ENCODE data around the gene CDPF1. TPM values are rescaled to one million over a fixed set of nuclear protein-coding genes. Genes with fewer than 3 reads are reported as not detected.

Gene CDPF1
- total and polyA plus RNA-seq, 2 donors (not counting 3 experiments of a cell fraction or from before 2014, with no cell fraction given) = 9.7 to 9.9 TPM

DNA sequence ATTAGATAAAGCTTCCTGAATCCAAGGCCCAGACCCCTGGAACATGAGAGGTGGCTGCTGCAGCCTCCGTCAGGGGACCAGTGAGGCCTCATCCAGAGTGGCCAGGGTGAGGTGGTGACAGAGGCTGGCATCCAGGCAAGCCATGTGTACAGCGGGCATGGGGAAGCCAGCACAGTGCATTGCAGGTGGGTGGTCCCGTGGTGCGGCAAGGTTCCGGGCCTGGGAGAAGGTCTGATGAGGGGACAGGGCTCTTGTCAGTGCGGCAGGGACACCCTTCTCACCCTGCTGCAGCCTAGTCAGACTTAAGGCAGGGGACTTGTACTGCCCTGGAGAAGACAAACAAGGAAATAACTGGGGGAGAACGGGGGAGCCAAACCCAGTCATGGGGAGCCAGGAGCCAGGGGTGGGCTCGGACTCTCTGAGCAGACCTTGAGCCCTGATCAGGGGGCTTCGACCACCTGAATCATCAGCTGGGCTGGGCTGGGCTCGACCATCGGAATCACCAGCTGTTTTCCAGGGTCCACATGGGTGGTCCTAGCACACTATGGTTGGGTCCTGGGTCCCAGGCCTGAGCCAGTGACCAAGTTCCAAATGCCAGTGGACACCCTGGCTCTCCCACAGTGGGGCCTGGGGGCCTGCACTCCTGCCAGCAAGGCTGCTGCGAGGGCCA lies 22.8 kb upstream of the CDPF1 start:
- ChIA-PET POLR2A (no interaction called here), CTCF (interaction anchor here (1.1 kb wide), 1 partner anchor 10 kb away, joined by 3 read pairs; the partner anchor contains the start of gene PKDREJ)
- Histone ChIP-seq H3K9ac (replicated peaks; ENCODE audit: extremely low read depth, insufficient read depth, low read length) (no peak overlapping the region), H3K36me3 (ENCODE audit: control insufficient read depth in 2 of 2, extremely low read depth in 1 of 2, insufficient read depth in 2 of 2, low read length in 2 of 2) (peaks cover 4 to 22% of the 10 kb centered on the region in 2 experiments), H3K9me3 (replicated peaks; ENCODE audit: control insufficient read depth, insufficient read depth, low read length) (no peaks in the 10 kb centered on the region), H3K27me3 (ENCODE audit: control insufficient read depth in 2 of 2, insufficient read depth in 2 of 2, low read length in 2 of 2) (no peaks in the 10 kb centered on the region), H3K4me2 (ENCODE audit: insufficient read depth, low read length) (no peak overlapping the region), H4K20me1 (replicated peaks; ENCODE audit: control insufficient read depth, extremely low read depth, insufficient read depth, low read length) (no peaks in the 10 kb centered on the region), H3K4me3 (replicated peaks in 1 of 3; ENCODE audit: insufficient read depth in 1 of 3, low read depth in 1 of 3, low read length in 3 of 3) (no peak overlapping the region), H3K9me1 (replicated peaks; ENCODE audit: control insufficient read depth, extremely low read depth, insufficient read depth, low read length) (no peaks in the 10 kb centered on the region), H2AFZ (ENCODE audit: low read depth, low read length) (no peak overlapping the region), H3K4me1 (ENCODE audit: control insufficient read depth, extremely low read depth, insufficient read depth, low read length) (peaks cover 16% of the 10 kb centered on the region), H3K27ac (ENCODE audit: insufficient read depth, low read depth, low read length) (no peak overlapping the region), H3K79me2 (ENCODE audit: control insufficient read depth, insufficient read depth, low read length) (peaks cover 9% of the 10 kb centered on the region)
- dilution Hi-C loops (cut with MboI; ENCODE audit: extremely low pct_ligation_motif_present, low sequenced_read_pairs) (no loop called here), intact Hi-C loops (cut with micrococcal nuclease) (no loop called here)
- FAIRE-seq = no peak
- no peak for TF ChIP-seq JUN (IDR thresholded peaks at IDR 0.05; ENCODE audit: borderline replicate concordance, insufficient read depth, insufficient read length, low read depth)
- TF ChIP-seq POLR2AphosphoS5 (IDR thresholded peaks at IDR 0.05; ENCODE audit: insufficient read depth, low read depth, low read length) = no peak
- TF ChIP-seq, protein P1, sequence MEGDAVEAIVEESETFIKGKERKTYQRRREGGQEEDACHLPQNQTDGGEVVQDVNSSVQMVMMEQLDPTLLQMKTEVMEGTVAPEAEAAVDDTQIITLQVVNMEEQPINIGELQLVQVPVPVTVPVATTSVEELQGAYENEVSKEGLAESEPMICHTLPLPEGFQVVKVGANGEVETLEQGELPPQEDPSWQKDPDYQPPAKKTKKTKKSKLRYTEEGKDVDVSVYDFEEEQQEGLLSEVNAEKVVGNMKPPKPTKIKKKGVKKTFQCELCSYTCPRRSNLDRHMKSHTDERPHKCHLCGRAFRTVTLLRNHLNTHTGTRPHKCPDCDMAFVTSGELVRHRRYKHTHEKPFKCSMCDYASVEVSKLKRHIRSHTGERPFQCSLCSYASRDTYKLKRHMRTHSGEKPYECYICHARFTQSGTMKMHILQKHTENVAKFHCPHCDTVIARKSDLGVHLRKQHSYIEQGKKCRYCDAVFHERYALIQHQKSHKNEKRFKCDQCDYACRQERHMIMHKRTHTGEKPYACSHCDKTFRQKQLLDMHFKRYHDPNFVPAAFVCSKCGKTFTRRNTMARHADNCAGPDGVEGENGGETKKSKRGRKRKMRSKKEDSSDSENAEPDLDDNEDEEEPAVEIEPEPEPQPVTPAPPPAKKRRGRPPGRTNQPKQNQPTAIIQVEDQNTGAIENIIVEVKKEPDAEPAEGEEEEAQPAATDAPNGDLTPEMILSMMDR (IDR thresholded peaks at IDR 0.05; ENCODE audit: extremely low read depth in 1 of 2, insufficient read depth in 1 of 2, low read depth in 1 of 2, low read length in 2 of 2) = no peak
- TF ChIP-seq FOS (IDR thresholded peaks at IDR 0.05; ENCODE audit: borderline replicate concordance, insufficient read depth, low read length) = no peak
- TF ChIP-seq, protein P2, sequence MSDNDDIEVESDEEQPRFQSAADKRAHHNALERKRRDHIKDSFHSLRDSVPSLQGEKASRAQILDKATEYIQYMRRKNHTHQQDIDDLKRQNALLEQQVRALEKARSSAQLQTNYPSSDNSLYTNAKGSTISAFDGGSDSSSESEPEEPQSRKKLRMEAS (IDR thresholded peaks at IDR 0.05; ENCODE audit: insufficient read depth, insufficient read length) = no peak
- BruUV-seq (replicated peaks) = no TSS peak
- DNase-seq (ENCODE audit: low read depth, low spot score) = no peak

All from endothelial cell of umbilical vein (primary cell).